ENCODE measurements around the gene USP1.

Gene USP1

DNA sequence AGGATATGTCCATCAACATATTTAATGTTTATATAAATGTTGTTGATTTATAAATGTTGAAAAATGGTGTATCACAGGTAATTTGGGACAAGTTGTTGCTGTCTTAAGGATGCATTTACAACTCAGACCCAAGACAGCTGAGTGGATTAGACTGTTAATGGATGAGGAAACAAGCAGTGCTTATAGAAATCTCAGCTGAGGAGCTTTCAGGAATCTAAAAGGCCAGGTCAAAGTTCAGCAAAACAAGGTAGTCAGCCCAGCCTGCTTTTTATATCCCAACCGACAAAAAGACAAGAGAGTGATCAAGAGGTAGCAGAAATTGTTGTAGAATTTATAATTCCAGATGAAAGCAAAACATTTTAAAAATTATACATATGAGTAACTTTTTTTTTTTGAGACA is 16.6 kb upstream of the USP1 start:
- H4K20me1 ChIP-seq (ENCODE audit: insufficient read depth, low read length) = no peaks in the 10 kb centered on the region
- no peak overlapping the region for H3K27ac ChIP-seq (ENCODE audit: low read length)
- H3K79me2 ChIP-seq (ENCODE audit: low read length) = no peaks in the 10 kb centered on the region
- H3K9me2 ChIP-seq (replicated peaks; ENCODE audit: insufficient read depth, low read length) = no peaks in the 10 kb centered on the region
- H3K27me3 ChIP-seq (replicated peaks; ENCODE audit: insufficient read depth, low read length) = no peaks in the 10 kb centered on the region
- DNase-seq = no peak
- H3K9ac ChIP-seq (ENCODE audit: low read length) = no peak overlapping the region
- no peak overlapping the region for H3K4me3 ChIP-seq (ENCODE audit: low read length)
- H2AFZ ChIP-seq (ENCODE audit: low read length) = no peak overlapping the region
- H3K36me3 ChIP-seq (replicated peaks; ENCODE audit: insufficient read depth, low read length) = no peaks in the 10 kb centered on the region
- no peaks in the 10 kb centered on the region for H3F3A ChIP-seq (ENCODE audit: insufficient read depth, low read length)
- H3K4me2 ChIP-seq (ENCODE audit: low read depth, low read length) = no peak overlapping the region
- no peaks in the 10 kb centered on the region for H3K9me3 ChIP-seq (replicated peaks; ENCODE audit: insufficient read depth, low read length)
- H3K4me1 ChIP-seq (ENCODE audit: low read length) = no peaks in the 10 kb centered on the region
- TF ChIP-seq, protein P1, sequence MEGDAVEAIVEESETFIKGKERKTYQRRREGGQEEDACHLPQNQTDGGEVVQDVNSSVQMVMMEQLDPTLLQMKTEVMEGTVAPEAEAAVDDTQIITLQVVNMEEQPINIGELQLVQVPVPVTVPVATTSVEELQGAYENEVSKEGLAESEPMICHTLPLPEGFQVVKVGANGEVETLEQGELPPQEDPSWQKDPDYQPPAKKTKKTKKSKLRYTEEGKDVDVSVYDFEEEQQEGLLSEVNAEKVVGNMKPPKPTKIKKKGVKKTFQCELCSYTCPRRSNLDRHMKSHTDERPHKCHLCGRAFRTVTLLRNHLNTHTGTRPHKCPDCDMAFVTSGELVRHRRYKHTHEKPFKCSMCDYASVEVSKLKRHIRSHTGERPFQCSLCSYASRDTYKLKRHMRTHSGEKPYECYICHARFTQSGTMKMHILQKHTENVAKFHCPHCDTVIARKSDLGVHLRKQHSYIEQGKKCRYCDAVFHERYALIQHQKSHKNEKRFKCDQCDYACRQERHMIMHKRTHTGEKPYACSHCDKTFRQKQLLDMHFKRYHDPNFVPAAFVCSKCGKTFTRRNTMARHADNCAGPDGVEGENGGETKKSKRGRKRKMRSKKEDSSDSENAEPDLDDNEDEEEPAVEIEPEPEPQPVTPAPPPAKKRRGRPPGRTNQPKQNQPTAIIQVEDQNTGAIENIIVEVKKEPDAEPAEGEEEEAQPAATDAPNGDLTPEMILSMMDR (IDR thresholded peaks at IDR 0.05; ENCODE audit: low read length) = no peak
- no peak for TF ChIP-seq EZH2 (optimal IDR thresholded peaks at IDR 0.05; ENCODE audit: low read depth, low read length)
- no peak for TF ChIP-seq EZH2phosphoT487 (IDR thresholded peaks at IDR 0.05; ENCODE audit: low read length)

DNA sequence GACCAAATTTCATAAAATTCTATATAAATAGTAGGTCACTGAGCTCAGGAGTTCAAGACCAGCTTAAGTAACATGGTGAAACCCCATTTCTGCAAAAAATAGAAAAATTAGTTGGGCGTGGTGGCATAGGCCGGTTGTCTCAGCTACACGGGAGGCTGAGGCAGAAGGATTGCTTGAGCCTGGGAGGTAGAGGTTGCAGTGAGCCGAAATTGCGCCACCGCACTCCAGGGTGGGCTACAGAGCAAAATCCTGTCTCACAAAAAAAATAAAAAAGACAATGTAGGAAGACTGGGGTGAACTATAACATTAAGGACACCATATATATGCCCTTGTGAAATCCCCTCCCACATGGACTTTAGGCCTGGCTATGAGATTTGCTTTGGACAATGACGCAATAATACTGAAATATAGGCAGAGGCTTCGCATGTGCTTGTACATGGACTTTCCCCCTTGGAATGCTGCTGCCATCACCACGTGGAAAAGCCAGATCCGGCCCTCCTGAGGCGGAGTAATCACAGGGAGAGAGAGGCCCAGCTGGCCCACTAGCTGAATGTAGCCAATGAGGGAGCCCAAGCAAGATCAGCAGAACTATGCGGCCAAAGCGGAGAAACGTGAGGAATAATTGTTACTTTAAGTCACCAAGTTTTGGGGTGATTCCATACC is 13.1 kb upstream of the USP1 start:
- DNase-seq = no peak
- no peak overlapping the region for H3K9ac ChIP-seq (ENCODE audit: low read length)
- TF ChIP-seq EZH2phosphoT487 (IDR thresholded peaks at IDR 0.05; ENCODE audit: low read length) = no peak
- TF ChIP-seq, protein P1 (IDR thresholded peaks at IDR 0.05; ENCODE audit: low read length) = no peak
- no peak for TF ChIP-seq EZH2 (optimal IDR thresholded peaks at IDR 0.05; ENCODE audit: low read depth, low read length)
- no peak overlapping the region for H2AFZ ChIP-seq (ENCODE audit: low read length)
- H3K4me3 ChIP-seq (ENCODE audit: low read length) = no peak overlapping the region
- no peaks in the 10 kb centered on the region for H3F3A ChIP-seq (ENCODE audit: insufficient read depth, low read length)
- no peaks in the 10 kb centered on the region for H3K9me2 ChIP-seq (replicated peaks; ENCODE audit: insufficient read depth, low read length)
- no peak overlapping the region for H3K27ac ChIP-seq (ENCODE audit: low read length)
- no peaks in the 10 kb centered on the region for H3K4me1 ChIP-seq (ENCODE audit: low read length)
- no peak overlapping the region for H3K4me2 ChIP-seq (ENCODE audit: low read depth, low read length)
- H3K9me3 ChIP-seq (replicated peaks; ENCODE audit: insufficient read depth, low read length) = no peaks in the 10 kb centered on the region
- no peaks in the 10 kb centered on the region for H3K27me3 ChIP-seq (replicated peaks; ENCODE audit: insufficient read depth, low read length)
- no peaks in the 10 kb centered on the region for H3K79me2 ChIP-seq (ENCODE audit: low read length)
- H3K36me3 ChIP-seq (replicated peaks; ENCODE audit: insufficient read depth, low read length) = no peaks in the 10 kb centered on the region
- H4K20me1 ChIP-seq (ENCODE audit: insufficient read depth, low read length) = no peaks in the 10 kb centered on the region

GRCh38 chr1:62424411-62424810 is 12.4 kb upstream of the USP1 start:
- no peak overlapping the region for H3K27ac ChIP-seq (ENCODE audit: low read length)
- H3K4me1 ChIP-seq (ENCODE audit: low read length) = no peaks in the 10 kb centered on the region
- no peaks in the 10 kb centered on the region for H3F3A ChIP-seq (ENCODE audit: insufficient read depth, low read length)
- no peak overlapping the region for H3K4me3 ChIP-seq (ENCODE audit: low read length)
- no peaks in the 10 kb centered on the region for H3K9me2 ChIP-seq (replicated peaks; ENCODE audit: insufficient read depth, low read length)
- H2AFZ ChIP-seq (ENCODE audit: low read length) = no peak overlapping the region
- no peak overlapping the region for H3K4me2 ChIP-seq (ENCODE audit: low read depth, low read length)
- H3K27me3 ChIP-seq (replicated peaks; ENCODE audit: insufficient read depth, low read length) = no peaks in the 10 kb centered on the region
- no peak overlapping the region for H3K9ac ChIP-seq (ENCODE audit: low read length)
- H4K20me1 ChIP-seq (ENCODE audit: insufficient read depth, low read length) = no peaks in the 10 kb centered on the region
- no peaks in the 10 kb centered on the region for H3K9me3 ChIP-seq (replicated peaks; ENCODE audit: insufficient read depth, low read length)
- no peaks in the 10 kb centered on the region for H3K36me3 ChIP-seq (replicated peaks; ENCODE audit: insufficient read depth, low read length)
- no peak for DNase-seq
- TF ChIP-seq EZH2phosphoT487 (IDR thresholded peaks at IDR 0.05; ENCODE audit: low read length) (no peak), EZH2 (optimal IDR thresholded peaks at IDR 0.05; ENCODE audit: low read depth, low read length) (no peak)
- TF ChIP-seq, protein P1 (IDR thresholded peaks at IDR 0.05; ENCODE audit: low read length) = no peak
- H3K79me2 ChIP-seq (ENCODE audit: low read length) = no peaks in the 10 kb centered on the region
